Panc1 (cell line): ENCODE data around the gene MAGIX. TPM values are rescaled to one million over a fixed set of nuclear protein-coding genes. Genes with fewer than 3 reads are reported as not detected.

Source experiments
- ATAC-seq: fragments of 200-7000 bp; cut with Tn5 transposase; 2 replicates; pipeline ENCODE4 v1.9.1; 2020; ENCODE audit warnings: mild to moderate bottlenecking, moderate library complexity
- BruUV-seq: library from RNA; stranded (reverse); fragments of 400-500 nt; replicated peaks from 2 replicates; lab custom pipeline; 2021; lab: Mats Ljungman, UMichigan
- CTCF ChIA-PET: fragments of 300-600 bp; sonication (Branson Sonifier 250); formaldehyde crosslinking; loops from one replicate; lab custom pipeline; 2022; ENCODE audit warnings: antibody characterized with exemption; lab: Charles Lee
- POLR2A ChIA-PET: fragments of 300-600 bp; sonication (Branson Sonifier 250); formaldehyde crosslinking; loops from one replicate; lab custom pipeline; 2022; ENCODE audit warnings: antibody characterized with exemption; lab: Charles Lee
- DNase-seq: peaks from one replicate; pipeline ENCODE4 v3.0.0-alpha.2; 2010; ENCODE audit warnings: low read depth, low spot score
- H3K27ac ChIP-seq: 2 replicates; pipeline ENCODE4 v1.5.1; 2011; ENCODE audit warnings: mild to moderate bottlenecking, low read length, inconsistent platforms
- H3K27me3 ChIP-seq: fragments of 200-500 bp; sonication (Bioruptor generic); 2 replicates; pipeline ENCODE4 v1.6.0; 2014; ENCODE audit warnings: low read length, inconsistent platforms; ENCODE audit not compliant: control insufficient read depth, insufficient read depth
- H3K36me3 ChIP-seq: fragments of 200-500 bp; sonication (Bioruptor generic); 2 replicates; pipeline ENCODE4 v1.5.1; 2014; ENCODE audit warnings: inconsistent platforms, mild to moderate bottlenecking, low read length, moderate library complexity; ENCODE audit not compliant: control insufficient read depth, insufficient read depth
- H3K4me1 ChIP-seq: 2 replicates; pipeline ENCODE4 v1.5.1; 2011; ENCODE audit warnings: inconsistent platforms, mild to moderate bottlenecking, low read length, moderate library complexity; ENCODE audit not compliant: control insufficient read depth, insufficient read depth
- H3K4me3 ChIP-seq, 2 experiments: 2 replicates each; pipeline ENCODE4 v1.5.1; 2011 to 2012; ENCODE audit warnings: low read depth in 2 of 2, low read length in 2 of 2, mild to moderate bottlenecking in 2 of 2, inconsistent platforms in 1 of 2, moderate library complexity in 1 of 2
- H3K9me3 ChIP-seq: fragments of 200-500 bp; sonication (Bioruptor generic); 2 replicates; pipeline ENCODE4 v1.5.1; 2014; ENCODE audit warnings: low read depth, mild to moderate bottlenecking, inconsistent platforms, low read length, moderate library complexity; ENCODE audit not compliant: control insufficient read depth, insufficient read depth
- POLR2AphosphoS5 ChIP-seq: IDR thresholded peaks from 2 replicates; pipeline ENCODE4 v1.6.1; 2012; ENCODE audit warnings: mild to moderate bottlenecking, low read depth, low read length, moderate library complexity
- SIN3A ChIP-seq: IDR thresholded peaks from 2 replicates; pipeline ENCODE4 v1.6.1; 2012; ENCODE audit warnings: low read depth, mild to moderate bottlenecking, low read length, moderate library complexity, borderline replicate concordance; ENCODE audit not compliant: insufficient read depth
- in situ Hi-C: cut with HindIII; loops from 2 replicates; pipeline ENCODE4 v1.10.0; 2016; ENCODE audit warnings: low sequenced_read_pairs, low pct_unique_long_range_greater_than_20kb
- intact Hi-C: fragments of 100-400 bp; cut with micrococcal nuclease; formaldehyde crosslinking; loops from one replicate; pipeline ENCODE4 v1.10.0; 2022; ENCODE audit not compliant: unreplicated experiment
- total RNA-seq: library from RNA; stranded (reverse); gene quantifications from one replicate; pipeline ENCODE4 v1.2.1, GENCODE V29; 2021; ENCODE audit not compliant: unreplicated experiment
- TF ChIP-seq, protein P1 (sequence below): fragments of 450-650 bp; IDR thresholded peaks from 2 replicates; pipeline ENCODE4 v1.5.1; 2017; ENCODE audit warnings: mild to moderate bottlenecking
- TF ChIP-seq, protein P2 (sequence below), 2 experiments: IDR thresholded peaks; 2 replicates each; pipeline ENCODE4 v1.6.1; 2011 to 2012; ENCODE audit warnings: low read depth in 2 of 2, control low read depth in 1 of 2, low read length in 1 of 2, mild to moderate bottlenecking in 1 of 2, moderate library complexity in 1 of 2; ENCODE audit not compliant: insufficient read depth in 1 of 2

Gene MAGIX
- total RNA-seq, 1 experiment from 2014 or later = 3.8 TPM

DNA sequence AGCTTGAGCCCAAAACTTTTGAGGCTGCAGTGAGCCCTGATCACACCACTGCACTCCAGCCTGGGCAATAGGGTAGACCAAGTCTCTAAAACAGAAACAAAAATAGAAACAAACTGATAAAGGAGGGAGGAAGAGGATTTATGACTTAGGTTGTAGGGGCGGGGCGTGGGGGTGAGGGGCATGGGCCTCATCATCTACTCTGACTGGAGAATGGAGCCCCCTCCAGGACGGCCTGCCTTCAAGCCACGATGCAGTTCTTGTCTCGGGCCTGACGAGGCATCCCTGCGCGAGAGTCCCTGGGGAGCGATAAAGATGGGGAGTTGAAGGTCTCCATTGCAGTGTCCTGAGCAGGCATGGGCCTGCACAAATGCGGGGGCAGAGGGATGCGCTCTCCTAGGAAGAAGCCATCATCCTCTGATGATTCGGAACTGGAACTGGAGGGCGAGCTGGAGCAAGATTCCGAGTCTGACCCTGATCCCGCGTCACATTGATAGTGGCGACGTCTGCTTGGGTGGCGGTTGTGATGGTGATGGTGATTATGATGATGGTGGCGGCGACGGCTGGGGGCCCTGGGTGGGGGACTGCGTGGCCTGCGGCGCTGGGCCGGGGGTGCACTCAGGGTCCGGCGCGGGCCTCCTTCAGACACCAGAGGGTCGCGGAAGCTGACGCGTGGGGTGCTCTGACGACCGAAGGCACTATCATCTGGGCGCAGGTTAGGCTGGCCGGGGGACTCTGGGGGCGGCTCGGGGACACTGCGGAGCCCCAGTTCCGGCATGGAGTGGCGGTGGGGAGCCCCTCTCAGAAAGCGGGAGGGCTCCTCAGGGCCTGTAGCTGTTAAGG, 13.1 kb downstream of the MAGIX start:
- no peak for DNase-seq
- TF ChIP-seq SIN3A = no peak
- TF ChIP-seq, protein P1, sequence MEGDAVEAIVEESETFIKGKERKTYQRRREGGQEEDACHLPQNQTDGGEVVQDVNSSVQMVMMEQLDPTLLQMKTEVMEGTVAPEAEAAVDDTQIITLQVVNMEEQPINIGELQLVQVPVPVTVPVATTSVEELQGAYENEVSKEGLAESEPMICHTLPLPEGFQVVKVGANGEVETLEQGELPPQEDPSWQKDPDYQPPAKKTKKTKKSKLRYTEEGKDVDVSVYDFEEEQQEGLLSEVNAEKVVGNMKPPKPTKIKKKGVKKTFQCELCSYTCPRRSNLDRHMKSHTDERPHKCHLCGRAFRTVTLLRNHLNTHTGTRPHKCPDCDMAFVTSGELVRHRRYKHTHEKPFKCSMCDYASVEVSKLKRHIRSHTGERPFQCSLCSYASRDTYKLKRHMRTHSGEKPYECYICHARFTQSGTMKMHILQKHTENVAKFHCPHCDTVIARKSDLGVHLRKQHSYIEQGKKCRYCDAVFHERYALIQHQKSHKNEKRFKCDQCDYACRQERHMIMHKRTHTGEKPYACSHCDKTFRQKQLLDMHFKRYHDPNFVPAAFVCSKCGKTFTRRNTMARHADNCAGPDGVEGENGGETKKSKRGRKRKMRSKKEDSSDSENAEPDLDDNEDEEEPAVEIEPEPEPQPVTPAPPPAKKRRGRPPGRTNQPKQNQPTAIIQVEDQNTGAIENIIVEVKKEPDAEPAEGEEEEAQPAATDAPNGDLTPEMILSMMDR = peak; percentile 0; the same call in 1 of the 2 replicates
- 0 out of 2 replicates have a peak, but pooled peaks have one; percentile 45 for TF ChIP-seq POLR2AphosphoS5
- no peaks in the 10 kb centered on the region for H3K27me3 ChIP-seq
- H3K4me3 ChIP-seq = no peak overlapping the region
- no TSS peak for BruUV-seq
- ATAC-seq = no peak
- in situ Hi-C loops = no loop called here
- peaks cover 35% of the 10 kb centered on the region for H3K4me1 ChIP-seq
- H3K36me3 ChIP-seq = peaks cover 4% of the 10 kb centered on the region; the same call in 1 of the 2 replicates
- intact Hi-C loops = no loop called here
- H3K27ac ChIP-seq = no peak overlapping the region
- ChIA-PET CTCF (no interaction called here), POLR2A (no interaction called here)
- H3K9me3 ChIP-seq = no peaks in the 10 kb centered on the region

DNA sequence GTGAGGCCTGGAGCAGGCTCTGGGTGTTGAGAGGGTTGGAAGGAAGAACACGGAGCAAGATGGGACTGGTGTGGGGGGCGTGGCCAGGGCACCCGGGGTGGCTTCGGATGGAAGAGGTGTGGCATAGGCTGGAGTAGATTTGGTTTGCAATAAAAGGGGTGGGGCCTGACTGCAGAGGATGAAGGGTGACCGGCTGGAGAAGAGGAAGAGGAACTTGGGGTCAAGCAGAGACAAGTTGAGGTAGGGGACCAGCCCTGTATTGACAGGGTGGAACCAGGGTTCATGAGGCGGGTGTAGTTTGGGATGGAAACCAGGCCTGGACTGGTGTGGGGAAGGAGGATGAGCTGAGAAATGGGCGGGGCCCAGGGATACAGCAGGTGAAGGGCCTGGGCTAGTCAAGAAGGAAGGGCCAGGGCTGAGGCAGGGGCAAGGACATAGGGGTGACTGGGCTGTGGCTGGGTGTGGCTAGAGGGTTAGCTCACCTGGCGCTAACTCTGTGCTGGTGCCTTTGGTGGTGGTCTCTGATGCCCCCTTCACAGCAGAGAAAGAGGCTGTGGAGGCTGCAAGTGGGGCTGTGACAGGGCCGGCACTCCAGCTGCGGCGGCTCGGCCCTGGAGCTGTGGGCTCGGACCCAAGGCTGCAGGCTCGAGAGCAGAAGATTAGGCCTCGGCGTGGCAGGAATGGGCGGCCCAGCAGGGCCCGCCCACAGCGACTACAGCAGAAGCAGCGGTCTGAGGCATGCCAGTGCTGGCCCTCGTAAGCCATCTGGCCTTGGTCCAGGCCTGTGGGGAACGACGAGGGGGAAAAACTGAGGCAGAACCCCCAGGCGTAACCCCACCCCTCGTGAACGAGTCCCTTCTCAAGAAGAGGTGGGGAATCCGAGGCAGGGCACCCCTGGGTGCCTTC, 14.1 kb downstream of the MAGIX start:
- Histone ChIP-seq H3K9me3 (no peaks in the 10 kb centered on the region), H3K27ac (peak overlapping the region; percentile 70), H3K27me3 (no peaks in the 10 kb centered on the region), H3K36me3 (peaks cover 4% of the 10 kb centered on the region; the same call in 1 of the 2 replicates), H3K4me3 (no peak overlapping the region), H3K4me1 (peaks cover 35% of the 10 kb centered on the region)
- no TSS peak for BruUV-seq
- TF ChIP-seq POLR2AphosphoS5 = peak; percentile 47; the same call in 1 of the 2 replicates
- TF ChIP-seq, protein P2, sequence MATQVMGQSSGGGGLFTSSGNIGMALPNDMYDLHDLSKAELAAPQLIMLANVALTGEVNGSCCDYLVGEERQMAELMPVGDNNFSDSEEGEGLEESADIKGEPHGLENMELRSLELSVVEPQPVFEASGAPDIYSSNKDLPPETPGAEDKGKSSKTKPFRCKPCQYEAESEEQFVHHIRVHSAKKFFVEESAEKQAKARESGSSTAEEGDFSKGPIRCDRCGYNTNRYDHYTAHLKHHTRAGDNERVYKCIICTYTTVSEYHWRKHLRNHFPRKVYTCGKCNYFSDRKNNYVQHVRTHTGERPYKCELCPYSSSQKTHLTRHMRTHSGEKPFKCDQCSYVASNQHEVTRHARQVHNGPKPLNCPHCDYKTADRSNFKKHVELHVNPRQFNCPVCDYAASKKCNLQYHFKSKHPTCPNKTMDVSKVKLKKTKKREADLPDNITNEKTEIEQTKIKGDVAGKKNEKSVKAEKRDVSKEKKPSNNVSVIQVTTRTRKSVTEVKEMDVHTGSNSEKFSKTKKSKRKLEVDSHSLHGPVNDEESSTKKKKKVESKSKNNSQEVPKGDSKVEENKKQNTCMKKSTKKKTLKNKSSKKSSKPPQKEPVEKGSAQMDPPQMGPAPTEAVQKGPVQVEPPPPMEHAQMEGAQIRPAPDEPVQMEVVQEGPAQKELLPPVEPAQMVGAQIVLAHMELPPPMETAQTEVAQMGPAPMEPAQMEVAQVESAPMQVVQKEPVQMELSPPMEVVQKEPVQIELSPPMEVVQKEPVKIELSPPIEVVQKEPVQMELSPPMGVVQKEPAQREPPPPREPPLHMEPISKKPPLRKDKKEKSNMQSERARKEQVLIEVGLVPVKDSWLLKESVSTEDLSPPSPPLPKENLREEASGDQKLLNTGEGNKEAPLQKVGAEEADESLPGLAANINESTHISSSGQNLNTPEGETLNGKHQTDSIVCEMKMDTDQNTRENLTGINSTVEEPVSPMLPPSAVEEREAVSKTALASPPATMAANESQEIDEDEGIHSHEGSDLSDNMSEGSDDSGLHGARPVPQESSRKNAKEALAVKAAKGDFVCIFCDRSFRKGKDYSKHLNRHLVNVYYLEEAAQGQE (IDR thresholded peaks at IDR 0.05; ENCODE audit: insufficient read depth in 1 of 2, low read depth in 2 of 2, low read length in 1 of 2) = no peak
- DNase-seq (no peak), ATAC-seq (peak; percentile 53)
- in situ Hi-C loops (no loop called here), intact Hi-C loops (no loop called here)
- CTCF ChIA-PET = interaction anchor here (0.7 kb wide), 1 partner anchor 133 kb away, joined by 3 read pairs; the partner anchor contains the start of gene TFE3
- POLR2A ChIA-PET = no interaction called here
